ENCODE results near the gene STOML2. TPM values are rescaled to one million over a fixed set of nuclear protein-coding genes. Genes with fewer than 3 reads are reported as not detected.

STOML2 gene
- polyA plus RNA-seq, 3 donors: 125 to 135 (median 130) TPM

- DNase-seq (ENCODE audit: extremely low read depth in 1 of 11, low read depth in 9 of 11, low spot score in 4 of 11): no peak
Measured at GRCh38 chr9:35054871-35055644, 47.9 kb downstream of the STOML2 start.

- no peak for DNase-seq (ENCODE audit: extremely low read depth in 1 of 11, low read depth in 9 of 11, low spot score in 4 of 11)
Measured at GRCh38 chr9:35054185-35054835, 48.6 kb downstream of the STOML2 start.

DNA sequence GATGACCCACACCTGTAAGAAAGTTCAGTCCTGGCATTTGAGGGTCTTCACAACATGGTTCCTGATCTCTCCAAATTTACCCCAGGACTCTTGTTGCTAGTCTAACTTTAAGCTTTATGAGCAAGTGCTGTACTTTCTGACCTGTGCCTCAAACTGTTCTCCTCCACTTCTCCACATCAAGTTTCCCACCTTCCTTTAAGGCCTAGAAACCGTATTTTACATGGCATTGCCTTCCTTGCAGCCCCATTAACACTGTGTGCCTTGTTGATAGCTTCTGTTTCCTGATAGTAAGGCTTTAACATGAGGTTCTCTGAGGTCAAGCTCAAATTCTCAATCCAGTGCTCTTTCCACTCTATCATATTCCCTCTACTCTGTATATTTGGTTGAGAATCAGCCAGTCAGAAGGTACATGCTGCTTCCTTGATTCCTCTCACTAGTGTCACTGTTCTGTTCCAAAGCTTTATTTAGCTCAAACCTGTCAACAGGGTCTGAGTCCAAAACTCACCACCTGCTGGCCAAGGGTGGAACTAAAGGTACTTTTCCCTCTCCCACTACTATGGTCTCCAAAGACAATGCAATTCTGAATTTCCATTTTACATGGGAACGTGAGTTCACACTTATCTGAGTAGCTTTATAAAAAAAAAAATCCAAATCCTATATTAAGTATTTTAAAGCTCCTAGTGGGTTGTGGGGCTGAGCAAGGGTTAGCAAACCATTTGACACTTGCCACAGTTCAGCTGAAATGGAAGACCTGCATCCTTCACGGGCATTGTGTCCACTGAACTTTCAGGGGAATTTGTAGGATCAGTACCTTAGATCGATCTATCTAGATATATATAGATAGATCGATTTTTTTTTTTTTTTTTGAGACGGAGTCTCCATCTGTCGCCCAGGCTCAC, 51.6 kb downstream of the STOML2 start:
- peak in 1 of 11 donors; percentile 28 for DNase-seq (ENCODE audit: extremely low read depth in 1 of 11, low read depth in 9 of 11, low spot score in 4 of 11)

Other genes with a start within 250 kb of the STOML2 start
- under 1 TPM; 0.14 to 0.47 (median 0.18) TPM for gene PHF24, start 144.8 kb downstream of the STOML2 start, polyA plus RNA-seq (ENCODE audit: insufficient read length in 3 of 3)
- 10 to 100 TPM in 2 of 3 donors, 1 to 10 TPM in 1; 8.1 to 12.1 (median 10.0) TPM for gene DNAJB5, start 113.4 kb downstream of the STOML2 start, polyA plus RNA-seq (ENCODE audit: insufficient read length in 3 of 3)
- gene VCP, start 30.5 kb downstream of the STOML2 start, polyA plus RNA-seq (ENCODE audit: insufficient read length in 3 of 3): 100 to 1,000 TPM; 242 to 277 (median 251) TPM
- gene FANCG, start 23.2 kb downstream of the STOML2 start, polyA plus RNA-seq (ENCODE audit: insufficient read length in 3 of 3): 10 to 100 TPM; 39.7 to 44.9 (median 42.9) TPM
- 10 to 100 TPM; 29.8 to 40.0 (median 33.8) TPM for gene PIGO, start 6.5 kb downstream of the STOML2 start, polyA plus RNA-seq (ENCODE audit: insufficient read length in 3 of 3)
- 10 to 100 TPM; 11.1 to 15.1 (median 12.9) TPM for gene ATOSB, start 12.7 kb upstream of the STOML2 start, polyA plus RNA-seq (ENCODE audit: insufficient read length in 3 of 3)
- 10 to 100 TPM; 25.5 to 29.6 (median 26.9) TPM for gene UNC13B, start 58.9 kb upstream of the STOML2 start, polyA plus RNA-seq (ENCODE audit: insufficient read length in 3 of 3)